A673 (cell line): ENCODE data around the gene FCHSD1. TPM values are rescaled to one million over a fixed set of nuclear protein-coding genes. Genes with fewer than 3 reads are reported as not detected.

ENCODE experiments used
- BruUV-seq: library from RNA; stranded (reverse); fragments of 400-500 nt; replicated peaks from 2 replicates; lab custom pipeline; 2021; lab: Mats Ljungman, UMichigan
- CTCF ChIA-PET: fragments of 300-600 bp; sonication (Branson Sonifier 250); formaldehyde crosslinking; loops from one replicate; lab custom pipeline; 2022; ENCODE audit warnings: antibody characterized with exemption; lab: Charles Lee
- POLR2A ChIA-PET: fragments of 300-600 bp; sonication (Branson Sonifier 250); formaldehyde crosslinking; loops from one replicate; lab custom pipeline; 2022; ENCODE audit warnings: antibody characterized with exemption; ENCODE audit not compliant: low non-redundant PET; lab: Charles Lee
- DNase-seq: peaks from one replicate; pipeline ENCODE4 v3.0.0-alpha.2; 2015; ENCODE audit warnings: low spot score
- H3K27ac ChIP-seq: fragments of 200-600 bp; sonication (generic); 2 replicates; pipeline ENCODE4 v1.5.1; 2016; ENCODE audit warnings: mixed run types, low read depth, mild to moderate bottlenecking, mixed read lengths, antibody characterized with exemption, low read length; ENCODE audit not compliant: poor library complexity, severe bottlenecking
- H3K27me3 ChIP-seq: fragments of 200-600 bp; sonication (generic); replicated peaks from 2 replicates; pipeline ENCODE4 v1.6.1; 2017; ENCODE audit warnings: mixed run types, low read depth, mild to moderate bottlenecking, mixed read lengths, antibody characterized with exemption, low read length; ENCODE audit not compliant: insufficient read depth, poor library complexity
- H3K36me3 ChIP-seq: fragments of 200-600 bp; sonication (generic); 2 replicates; pipeline ENCODE4 v1.6.1; 2016; ENCODE audit warnings: mixed run types, mild to moderate bottlenecking, mixed read lengths, antibody characterized with exemption, low read length; ENCODE audit not compliant: insufficient read depth, poor library complexity, severe bottlenecking
- H3K4me1 ChIP-seq: fragments of 200-600 bp; sonication (generic); 2 replicates; pipeline ENCODE4 v1.6.1; 2017; ENCODE audit warnings: mixed run types, mild to moderate bottlenecking, mixed read lengths, antibody characterized with exemption, low read length; ENCODE audit not compliant: insufficient read depth, poor library complexity, severe bottlenecking
- H3K4me3 ChIP-seq: fragments of 200-600 bp; sonication (generic); 2 replicates; pipeline ENCODE4 v1.5.1; 2016; ENCODE audit warnings: low read depth, mixed run types, mild to moderate bottlenecking, mixed read lengths, low read length; ENCODE audit not compliant: poor library complexity, severe bottlenecking
- H3K9me3 ChIP-seq: fragments of 200-600 bp; sonication (generic); 2 replicates; pipeline ENCODE4 v1.6.1; 2016; ENCODE audit warnings: mixed run types, low read depth, mild to moderate bottlenecking, mixed read lengths, antibody characterized with exemption, low read length; ENCODE audit not compliant: poor library complexity, severe bottlenecking
- EZH2 ChIP-seq: fragments of 200-600 bp; sonication (generic); IDR thresholded peaks from 2 replicates; pipeline ENCODE4 v1.6.1; 2017; ENCODE audit warnings: borderline replicate concordance, low read depth, mild to moderate bottlenecking, mixed read lengths, antibody characterized with exemption, low read length; ENCODE audit not compliant: poor library complexity, severe bottlenecking
- intact Hi-C: fragments of 100-400 bp; cut with micrococcal nuclease; formaldehyde crosslinking; loops from one replicate; pipeline ENCODE4 v1.10.0; 2022; ENCODE audit not compliant: unreplicated experiment
- total RNA-seq: library from RNA; stranded (reverse); gene quantifications from 2 replicates; pipeline ENCODE4 v1.2.3, GENCODE V29; 2021
- TF ChIP-seq, protein P1 (sequence below): fragments of 300-800, 200-600 bp; sonication (generic); conservative IDR thresholded peaks from 2 replicates; pipeline ENCODE4 v1.5.1; 2017; ENCODE audit warnings: low read depth, mild to moderate bottlenecking, antibody characterized with exemption, low read length, moderate library complexity, mixed read lengths

The FCHSD1 gene
- total RNA-seq, 1 experiment from 2014 or later, result 2.3 TPM

DNA sequence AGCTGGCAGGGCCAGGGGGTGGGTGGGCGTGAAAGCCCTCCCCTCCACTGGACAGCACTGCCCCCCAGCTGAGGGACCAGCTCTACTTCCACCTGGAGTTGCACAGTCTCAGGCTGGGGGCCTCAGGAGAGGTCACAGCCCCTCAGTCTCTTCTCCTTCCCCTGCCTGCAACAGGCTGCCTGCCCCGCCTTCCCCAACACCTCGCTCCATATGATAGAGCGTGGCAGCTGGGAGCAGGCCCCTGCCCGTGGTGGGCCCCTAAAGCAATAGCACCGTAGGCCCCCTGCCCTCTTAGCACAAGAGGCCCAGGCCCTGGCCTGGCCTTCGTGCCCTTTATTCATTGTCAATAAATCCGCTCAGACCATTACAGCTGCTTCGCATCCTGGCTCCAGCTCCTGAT lies 10.5 kb downstream of the FCHSD1 start:
- POLR2A ChIA-PET, result no interaction called here
- Histone ChIP-seq H3K4me1 (peaks cover 2% of the 10 kb centered on the region), H3K27ac (no peak overlapping the region), H3K36me3 (no peaks in the 10 kb centered on the region), H3K4me3 (no peak overlapping the region), H3K27me3 (no peaks in the 10 kb centered on the region), H3K9me3 (no peaks in the 10 kb centered on the region)
- CTCF ChIA-PET, result no interaction called here
- DNase-seq, result no peak
- intact Hi-C loops, result no loop called here
- TF ChIP-seq, protein P1, sequence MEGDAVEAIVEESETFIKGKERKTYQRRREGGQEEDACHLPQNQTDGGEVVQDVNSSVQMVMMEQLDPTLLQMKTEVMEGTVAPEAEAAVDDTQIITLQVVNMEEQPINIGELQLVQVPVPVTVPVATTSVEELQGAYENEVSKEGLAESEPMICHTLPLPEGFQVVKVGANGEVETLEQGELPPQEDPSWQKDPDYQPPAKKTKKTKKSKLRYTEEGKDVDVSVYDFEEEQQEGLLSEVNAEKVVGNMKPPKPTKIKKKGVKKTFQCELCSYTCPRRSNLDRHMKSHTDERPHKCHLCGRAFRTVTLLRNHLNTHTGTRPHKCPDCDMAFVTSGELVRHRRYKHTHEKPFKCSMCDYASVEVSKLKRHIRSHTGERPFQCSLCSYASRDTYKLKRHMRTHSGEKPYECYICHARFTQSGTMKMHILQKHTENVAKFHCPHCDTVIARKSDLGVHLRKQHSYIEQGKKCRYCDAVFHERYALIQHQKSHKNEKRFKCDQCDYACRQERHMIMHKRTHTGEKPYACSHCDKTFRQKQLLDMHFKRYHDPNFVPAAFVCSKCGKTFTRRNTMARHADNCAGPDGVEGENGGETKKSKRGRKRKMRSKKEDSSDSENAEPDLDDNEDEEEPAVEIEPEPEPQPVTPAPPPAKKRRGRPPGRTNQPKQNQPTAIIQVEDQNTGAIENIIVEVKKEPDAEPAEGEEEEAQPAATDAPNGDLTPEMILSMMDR, result no peak
- no peak for TF ChIP-seq EZH2
- BruUV-seq, result no TSS peak

DNA sequence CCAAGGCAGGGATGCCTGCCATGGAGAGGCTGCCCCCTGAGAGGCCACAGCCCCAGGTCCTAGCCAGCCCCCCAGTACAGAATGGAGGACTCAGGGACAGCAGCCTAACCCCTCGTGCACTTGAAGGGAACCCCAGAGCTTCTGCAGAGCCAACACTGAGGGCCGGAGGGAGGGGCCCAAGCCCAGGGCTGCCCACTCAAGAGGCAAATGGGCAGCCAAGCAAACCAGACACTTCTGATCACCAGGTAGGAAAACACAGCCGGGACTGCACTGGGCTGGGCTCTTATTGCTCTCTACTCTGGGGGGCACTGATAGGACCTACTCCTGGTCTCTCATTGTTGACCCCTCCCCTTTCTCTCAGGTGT lies 11.2 kb downstream of the FCHSD1 start:
- ChIA-PET CTCF (no interaction called here), POLR2A (no interaction called here)
- no peak for DNase-seq
- BruUV-seq, result no TSS peak
- intact Hi-C loops, result no loop called here
- TF ChIP-seq, protein P1, result no peak
- TF ChIP-seq EZH2, result no peak
- Histone ChIP-seq H3K4me3 (no peak overlapping the region), H3K27ac (no peak overlapping the region), H3K9me3 (no peaks in the 10 kb centered on the region), H3K27me3 (no peaks in the 10 kb centered on the region), H3K36me3 (no peaks in the 10 kb centered on the region), H3K4me1 (peaks cover 7% of the 10 kb centered on the region)

DNA sequence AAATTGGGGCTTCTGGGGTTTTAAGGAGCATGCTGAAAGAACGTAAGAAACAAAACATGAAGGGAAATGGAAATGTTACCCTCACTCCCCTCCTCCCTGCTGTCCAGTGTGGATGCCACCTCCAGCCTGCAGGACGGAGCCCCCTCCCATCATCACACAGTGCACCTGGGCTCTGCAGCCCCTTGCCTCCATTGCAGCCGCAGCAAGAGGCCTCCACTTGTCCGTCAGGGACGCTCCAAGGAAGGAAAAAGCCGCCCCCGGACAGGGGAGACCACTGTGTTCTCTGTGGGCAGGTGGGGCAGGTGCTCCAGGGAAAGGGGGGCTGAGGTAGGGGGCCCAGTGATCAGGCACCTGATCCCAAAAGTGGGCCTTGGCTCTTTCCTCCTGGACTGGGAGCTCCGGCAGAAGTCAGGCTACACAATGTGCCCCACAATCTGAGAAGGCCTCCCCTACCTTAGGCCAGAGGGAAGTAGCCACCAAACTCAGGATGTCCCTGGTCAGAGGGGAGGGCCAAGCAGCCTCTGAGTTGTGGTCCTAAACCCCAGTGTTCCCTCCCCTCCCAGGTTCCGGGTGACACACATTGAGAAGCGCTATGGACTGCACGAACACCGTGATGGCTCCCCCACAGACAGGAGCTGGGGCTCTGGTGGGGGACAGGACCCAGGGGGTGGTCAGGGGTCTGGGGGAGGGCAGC lies 11.7 kb downstream of the FCHSD1 start:
- Histone ChIP-seq H3K27me3 (no peaks in the 10 kb centered on the region), H3K4me3 (no peak overlapping the region), H3K4me1 (peaks cover 9% of the 10 kb centered on the region), H3K27ac (no peak overlapping the region), H3K36me3 (no peaks in the 10 kb centered on the region), H3K9me3 (no peaks in the 10 kb centered on the region)
- TF ChIP-seq, protein P1, result no peak
- no peak for TF ChIP-seq EZH2
- POLR2A ChIA-PET, result no interaction called here
- CTCF ChIA-PET, result no interaction called here
- intact Hi-C loops, result no loop called here
- no TSS peak for BruUV-seq
- no peak for DNase-seq
